SK-N-SH (cell line): ENCODE results near the gene SMAGP.

Experiments used
- CTCF ChIP-seq: fragments of 200-600 bp; sonication (generic); IDR thresholded peaks from 2 replicates; pipeline ENCODE4 v1.6.1; 2017; ENCODE audit warnings: antibody characterized with exemption, mild to moderate bottlenecking, moderate library complexity
- FOSL2 ChIP-seq: IDR thresholded peaks from 2 replicates; pipeline ENCODE4 v1.4.0; 2012; ENCODE audit warnings: low read depth, mild to moderate bottlenecking, moderate library complexity, borderline replicate concordance
- RAD21 ChIP-seq: IDR thresholded peaks from 2 replicates; pipeline ENCODE4 v1.6.1; 2012; ENCODE audit warnings: mild to moderate bottlenecking, low read length

- TF ChIP-seq CTCF (no peak), RAD21 (no peak), FOSL2 (no peak)
Measured at GRCh38 chr12:51232642-51233041, 37.6 kb downstream of the SMAGP start.
